Measurements from ENCODE around the gene LRATD1.

The LRATD1 gene

DNA sequence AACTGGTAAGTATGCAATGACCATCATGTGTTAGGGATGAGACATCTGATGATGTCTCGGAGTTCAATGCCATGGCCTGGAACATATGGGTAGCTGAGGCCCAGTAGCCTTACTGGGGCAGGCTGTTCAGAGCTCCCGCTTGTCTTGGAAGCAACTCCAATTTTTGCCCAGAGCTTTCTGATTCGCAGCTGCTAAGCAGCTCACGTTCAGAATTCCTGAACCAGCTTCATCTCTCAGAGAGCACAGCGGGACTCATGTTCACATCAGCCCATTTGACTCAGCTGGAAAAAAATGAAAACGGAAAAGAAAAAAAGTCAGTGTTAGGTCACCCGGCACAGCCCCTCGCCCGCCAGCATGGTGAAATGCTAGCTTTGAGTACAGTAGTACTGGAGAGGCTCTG is 16.8 kb upstream of the LRATD1 start:
- H3F3A ChIP-seq (ENCODE audit: insufficient read depth, low read length): no peaks in the 10 kb centered on the region
- no peaks in the 10 kb centered on the region for H3K36me3 ChIP-seq (ENCODE audit: insufficient read depth, low read length)
- H3K79me2 ChIP-seq (ENCODE audit: insufficient read depth, low read length): no peaks in the 10 kb centered on the region
- H3K9ac ChIP-seq (ENCODE audit: low read length): no peak overlapping the region
- TF ChIP-seq CTCF (IDR thresholded peaks at IDR 0.05; ENCODE audit: low read length): no peak
- TF ChIP-seq EZH2 (IDR thresholded peaks at IDR 0.05; ENCODE audit: borderline replicate concordance, low read length): no peak
- no peak overlapping the region for H3K4me3 ChIP-seq (ENCODE audit: low read depth, low read length, poor library complexity, severe bottlenecking)
- no peaks in the 10 kb centered on the region for H3K27me3 ChIP-seq (ENCODE audit: insufficient read depth, low read length)
- H2AFZ ChIP-seq (ENCODE audit: low read length): no peak overlapping the region
- no peaks in the 10 kb centered on the region for H3K4me1 ChIP-seq (ENCODE audit: insufficient read depth, low read length, severe bottlenecking)
- H3K4me2 ChIP-seq (ENCODE audit: low read length): no peak overlapping the region
- H3K27ac ChIP-seq (ENCODE audit: low read depth, low read length, poor library complexity, severe bottlenecking): no peak overlapping the region
- no peaks in the 10 kb centered on the region for H4K20me1 ChIP-seq (ENCODE audit: insufficient read depth, low read length)
- H3K9me3 ChIP-seq (ENCODE audit: low read length): no peaks in the 10 kb centered on the region
- no peaks in the 10 kb centered on the region for H3K9me2 ChIP-seq (ENCODE audit: low read depth, low read length)

GRCh38 chr2:14616342-14616741 is 16.2 kb upstream of the LRATD1 start:
- TF ChIP-seq EZH2 (IDR thresholded peaks at IDR 0.05; ENCODE audit: borderline replicate concordance, low read length) (no peak), CTCF (IDR thresholded peaks at IDR 0.05; ENCODE audit: low read length) (no peak)
- Histone ChIP-seq H3K27me3 (ENCODE audit: insufficient read depth, low read length) (no peaks in the 10 kb centered on the region), H3K27ac (ENCODE audit: low read depth, low read length, poor library complexity, severe bottlenecking) (no peak overlapping the region), H3K9ac (ENCODE audit: low read length) (no peak overlapping the region), H4K20me1 (ENCODE audit: insufficient read depth, low read length) (no peaks in the 10 kb centered on the region), H3K79me2 (ENCODE audit: insufficient read depth, low read length) (no peaks in the 10 kb centered on the region), H3K4me3 (ENCODE audit: low read depth, low read length, poor library complexity, severe bottlenecking) (no peak overlapping the region), H3K36me3 (ENCODE audit: insufficient read depth, low read length) (no peaks in the 10 kb centered on the region), H2AFZ (ENCODE audit: low read length) (no peak overlapping the region), H3K9me2 (ENCODE audit: low read depth, low read length) (no peaks in the 10 kb centered on the region), H3K4me1 (ENCODE audit: insufficient read depth, low read length, severe bottlenecking) (no peaks in the 10 kb centered on the region), H3F3A (ENCODE audit: insufficient read depth, low read length) (no peaks in the 10 kb centered on the region), H3K9me3 (ENCODE audit: low read length) (no peaks in the 10 kb centered on the region), H3K4me2 (ENCODE audit: low read length) (no peak overlapping the region)

DNA sequence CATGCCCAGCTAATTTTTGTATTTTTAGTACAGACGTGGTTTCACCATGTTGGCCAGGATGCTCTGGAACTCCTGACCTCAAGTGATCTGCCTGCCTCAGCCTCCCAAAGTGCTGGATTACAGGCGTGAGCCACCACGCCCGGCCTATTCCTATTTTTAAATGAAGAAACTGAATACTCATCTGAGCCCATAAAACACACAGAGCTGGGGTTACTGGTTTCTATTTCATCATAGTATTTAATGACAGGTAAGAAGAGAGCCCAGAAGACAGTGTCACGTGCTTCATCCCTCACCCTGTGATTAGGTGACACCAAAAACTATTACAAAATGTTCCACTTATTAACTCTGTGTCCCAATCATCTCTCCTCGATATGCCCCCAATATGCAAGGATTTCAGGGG is 15.6 kb upstream of the LRATD1 start:
- H2AFZ ChIP-seq (ENCODE audit: low read length): no peak overlapping the region
- no peaks in the 10 kb centered on the region for H3K9me2 ChIP-seq (ENCODE audit: low read depth, low read length)
- H3K27ac ChIP-seq (ENCODE audit: low read depth, low read length, poor library complexity, severe bottlenecking): no peak overlapping the region
- no peaks in the 10 kb centered on the region for H3K27me3 ChIP-seq (ENCODE audit: insufficient read depth, low read length)
- no peaks in the 10 kb centered on the region for H3K4me1 ChIP-seq (ENCODE audit: insufficient read depth, low read length, severe bottlenecking)
- H3K36me3 ChIP-seq (ENCODE audit: insufficient read depth, low read length): no peaks in the 10 kb centered on the region
- H3K4me2 ChIP-seq (ENCODE audit: low read length): no peak overlapping the region
- H3K9me3 ChIP-seq (ENCODE audit: low read length): no peaks in the 10 kb centered on the region
- TF ChIP-seq CTCF (IDR thresholded peaks at IDR 0.05; ENCODE audit: low read length) (no peak), EZH2 (IDR thresholded peaks at IDR 0.05; ENCODE audit: borderline replicate concordance, low read length) (no peak)
- H3F3A ChIP-seq (ENCODE audit: insufficient read depth, low read length): no peaks in the 10 kb centered on the region
- no peaks in the 10 kb centered on the region for H3K79me2 ChIP-seq (ENCODE audit: insufficient read depth, low read length)
- H3K4me3 ChIP-seq (ENCODE audit: low read depth, low read length, poor library complexity, severe bottlenecking): no peak overlapping the region
- no peak overlapping the region for H3K9ac ChIP-seq (ENCODE audit: low read length)
- H4K20me1 ChIP-seq (ENCODE audit: insufficient read depth, low read length): no peaks in the 10 kb centered on the region

All from OCI-LY1 (cell line).